Ovary (tissue), 9 donors: Measurements from ENCODE around the gene TBL1X. TPM values are rescaled to one million over a fixed set of nuclear protein-coding genes. Genes with fewer than 3 reads are reported as not detected.

Experiments used
- DNase-seq, 5 donors: peaks; one replicate each; pipeline ENCODE4 v3.0.0-alpha.2; 2019 to 2020
- H3K27ac ChIP-seq, 2 donors: fragments of 200-600 bp; one replicate each; pipeline versions ENCODE4 v1.5.1 to v1.8.0; 2019 to 2022
- H3K27me3 ChIP-seq: fragments of 200-600 bp; one replicate; pipeline ENCODE4 v1.8.0; 2022
- H3K36me3 ChIP-seq: fragments of 200-600 bp; sonication (generic); one replicate; pipeline ENCODE4 v1.5.1; 2019
- H3K4me1 ChIP-seq: one replicate; pipeline ENCODE4 v1.8.1; 2013; ENCODE audit warnings: mild to moderate bottlenecking, moderate library complexity; ENCODE audit not compliant: insufficient read depth
- H3K4me3 ChIP-seq: fragments of 200-600 bp; sonication (generic); one replicate; pipeline ENCODE4 v1.5.1; 2017
- H3K9me3 ChIP-seq, 2 donors: fragments of 200-600 bp in 1 of 2; sonication (generic) in 1 of 2; one replicate each; pipeline versions ENCODE4 v1.5.1 to v1.8.1; 2013 to 2019; ENCODE audit warnings: mild to moderate bottlenecking in 1 of 2, moderate library complexity in 1 of 2
- CTCF ChIP-seq, 3 donors: fragments of 450-650 bp in 2 of 3; fragments of 200-600 bp in 1 of 3; IDR thresholded peaks; one replicate each; pipeline versions ENCODE4 v1.5.1 to v1.8.0; 2016 to 2022; ENCODE audit warnings: antibody characterized with exemption in 3 of 3, mild to moderate bottlenecking in 1 of 3
- EP300 ChIP-seq: sonication (generic); formaldehyde crosslinking; IDR thresholded peaks from one replicate; pipeline ENCODE4 v1.6.1; 2017; ENCODE audit warnings: antibody characterized with exemption
- POLR2A ChIP-seq: fragments of 450-650 bp; IDR thresholded peaks from one replicate; pipeline ENCODE4 v1.6.1; 2017; ENCODE audit warnings: antibody characterized with exemption, mild to moderate bottlenecking, moderate library complexity
- WGBS, 3 donors: extraction: QIAGEN DNeasy Blood & Tissue Kit in 1 of 3; methylation state at CpG; one replicate each; pipeline versions ENCODE4 v1.1.5 to v1.1.7; 2013 to 2017; 5-methylcytosine and 5-hydroxymethylcytosine counted together
- intact Hi-C, 4 donors: fragments of 100-400 bp; cut with DNase I; formaldehyde crosslinking; loops; one replicate each; pipeline versions ENCODE4 v1.11.0 to v1.15.1; 2022 to 2023
- polyA plus RNA-seq, 2 donors: library from polyadenylated mRNA; stranded (reverse); fragments of 200-250 nt in 1 of 2; fragments of 350-450 nt in 1 of 2; fragmentation: Illumina TruSeq in 1 of 2; extraction: RNeasy Lipid Tissue Mini Kit (QIAGEN cat#74804) in 1 of 2; gene quantifications; one replicate each; pipeline ENCODE4 v1.2.3, GENCODE V29; 2013 to 2014
- total RNA-seq, 7 donors: library from RNA; depleted of rRNA in 2 of 7; stranded (reverse); fragments of >200 nt in 2 of 7; fragmentation: NEBNext Ultra II Directional in 3 of 7; extraction: Animal tissue kit (Norgen Biotek cat#: 25700) in 3 of 7; gene quantifications; one replicate each; pipeline versions ENCODE4 v1.1.0 to v1.2.4, GENCODE V29; 2016 to 2023
- donor health status: DM: no; HTN: no; CAD: no; lungs with moderate emphysema.
- donor health status: DM: no; HTN: no; CAD: no.
- donor health status: Bipolar disorder and iron deficiency.
- donor health status: DM: yes; HTN: yes; CAD: no.
- donor health status: DM: no; HTN: no; CAD: no.
- donor health status: DM: yes; HTN: yes; CAD: no.

The TBL1X gene
- total and polyA plus RNA-seq, 9 donors, result 11.3 to 50.5 (median 32.0) TPM

- TF ChIP-seq CTCF (IDR thresholded peaks at IDR 0.05) (no peak), EP300 (no peak), POLR2A (no peak)
- H3K4me3 ChIP-seq, result no peak overlapping the region
- no peaks in the 10 kb centered on the region for H3K27me3 ChIP-seq
- peaks cover 2% of the 10 kb centered on the region for H3K4me1 ChIP-seq
- DNase-seq, result no peak
- intact Hi-C loops, result no loop called here
- H3K9me3 ChIP-seq, result no peaks in the 10 kb centered on the region
- H3K36me3 ChIP-seq, result no peaks in the 10 kb centered on the region
- H3K27ac ChIP-seq, result no peak overlapping the region
These were observed 140.6 kb downstream of the TBL1X start for GRCh38 chrX:9605484-9605883.

- DNase-seq, result no peak
- no peaks in the 10 kb centered on the region for H3K9me3 ChIP-seq
- H3K4me1 ChIP-seq, result peaks cover 2% of the 10 kb centered on the region
- H3K36me3 ChIP-seq, result no peaks in the 10 kb centered on the region
- no peaks in the 10 kb centered on the region for H3K27me3 ChIP-seq
- TF ChIP-seq POLR2A (no peak), CTCF (IDR thresholded peaks at IDR 0.05) (no peak), EP300 (no peak)
- intact Hi-C loops, result no loop called here
- WGBS, 3 donors, result 40 to 41% (median 40%) methylated on average over 7 of the region's 7 CpGs
- H3K4me3 ChIP-seq, result no peak overlapping the region
- H3K27ac ChIP-seq, result no peak overlapping the region
These were observed 142.1 kb downstream of the TBL1X start for GRCh38 chrX:9606971-9607370.

- Histone ChIP-seq H3K9me3 (no peaks in the 10 kb centered on the region), H3K27ac (no peak overlapping the region), H3K27me3 (no peaks in the 10 kb centered on the region), H3K4me3 (no peak overlapping the region), H3K4me1 (peaks cover 2% of the 10 kb centered on the region), H3K36me3 (no peaks in the 10 kb centered on the region)
- TF ChIP-seq EP300, result no peak
- no peak for TF ChIP-seq CTCF (IDR thresholded peaks at IDR 0.05)
- TF ChIP-seq POLR2A, result no peak
- DNase-seq, result no peak
- 82 to 85% (median 84%) methylated on average over 7 of the region's 7 CpGs for WGBS, 3 donors
- intact Hi-C loops, result no loop called here
These were observed 144.6 kb downstream of the TBL1X start for GRCh38 chrX:9609499-9609898.

GRCh38 chrX:9609987-9610386 is 145.1 kb downstream of the TBL1X start:
- Histone ChIP-seq H3K27ac (no peak overlapping the region), H3K4me1 (peaks cover 2% of the 10 kb centered on the region), H3K9me3 (no peaks in the 10 kb centered on the region), H3K27me3 (no peaks in the 10 kb centered on the region), H3K36me3 (no peaks in the 10 kb centered on the region), H3K4me3 (no peak overlapping the region)
- intact Hi-C loops, result no loop called here
- no peak for TF ChIP-seq CTCF (IDR thresholded peaks at IDR 0.05)
- no peak for TF ChIP-seq EP300
- TF ChIP-seq POLR2A, result no peak
- 75 to 86% (median 83%) methylated on average over 3 of the region's 3 CpGs for WGBS, 3 donors
- DNase-seq, result no peak
